Measurements from ENCODE around the gene BIRC6. TPM values are rescaled to one million over a fixed set of nuclear protein-coding genes. Genes with fewer than 3 reads are reported as not detected.

The BIRC6 gene
- total RNA-seq, 5 donors from 2014 or later (not counting 1 experiment from before 2014, with no cell fraction given), result 106 to 179 (median 121) TPM

DNA sequence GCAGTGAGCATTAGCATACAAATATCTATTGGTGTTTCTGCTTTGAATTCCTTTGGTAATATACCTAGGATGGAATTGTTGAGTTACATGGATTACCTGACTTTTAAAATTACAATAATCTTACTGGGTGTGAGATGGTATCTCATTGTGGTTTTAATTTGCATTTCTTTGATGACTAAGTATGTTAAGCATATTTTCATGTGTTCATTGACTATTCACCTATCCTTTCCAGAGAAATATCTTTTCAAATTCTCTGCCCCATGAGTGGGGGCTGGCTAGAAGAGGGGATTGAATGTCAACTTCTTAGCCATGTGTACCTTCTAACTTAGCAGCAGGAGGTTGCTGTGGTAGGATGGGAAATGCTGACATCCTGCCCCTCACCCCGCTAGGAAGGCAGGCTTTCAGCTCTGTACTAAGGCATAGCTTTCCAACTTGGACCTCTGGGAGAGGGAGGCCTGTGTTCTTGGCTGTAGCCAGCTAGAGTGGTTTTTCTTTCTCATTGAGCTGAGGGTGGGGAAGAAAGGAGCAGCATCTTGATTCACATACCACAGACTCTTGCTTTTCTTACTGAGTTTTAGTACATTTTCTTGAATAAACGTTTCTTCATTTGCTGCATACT, 207.7 kb downstream of the BIRC6 start:
- no peak overlapping the region for H3K27ac ChIP-seq (ENCODE audit: low read length)
- CTCF ChIA-PET, result interaction anchor here in 1 of 2 donors (0.5 to 0.6 kb wide), 2 partner anchors 12 to 991 kb away, joined by 3 to 4 read pairs; no protein-coding TSS in a partner anchor
- H3K9me3 ChIP-seq, result peaks cover 7% of the 10 kb centered on the region
- Mint-ChIP-seq H3K27ac (peak overlapping the region in 1 of 2 donors; percentile 4), H3K4me1 (peaks cover 9 to 11% (median 10%) of the 10 kb centered on the region in 3 donors), H3K36me3 (peaks cover 60% of the 10 kb centered on the region), H3K4me3 (no peak overlapping the region), H3K27me3 (no peaks in the 10 kb centered on the region), H3K9me3 (peaks cover 0 to 19% (median 2%) of the 10 kb centered on the region in 3 donors)
- H3K36me3 ChIP-seq (ENCODE audit: control insufficient read depth in 2 of 2, extremely low read depth in 1 of 2, insufficient read depth in 1 of 2, low read length in 1 of 2), result peaks cover 5 to 14% of the 10 kb centered on the region in 2 donors
- POLR2A ChIA-PET, result no interaction called here
- DNase-seq (no peak), ATAC-seq (replicated peaks in 1 of 4) (no peak)
- H3K27me3 ChIP-seq (replicated peaks in 1 of 2; ENCODE audit: control insufficient read depth in 2 of 2, extremely low read depth in 1 of 2, insufficient read depth in 2 of 2, low read length in 1 of 2), result no peaks in the 10 kb centered on the region
- H3K4me3 ChIP-seq (ENCODE audit: control insufficient read depth in 1 of 2, extremely low read depth in 1 of 2, low read length in 1 of 2), result peak overlapping the region in 1 of 2 donors; percentile 6
- 100% methylated on average over 1 of the region's 2 CpGs for WGBS (ENCODE audit: insufficient coverage)
- no peaks in the 10 kb centered on the region for H3K4me1 ChIP-seq (ENCODE audit: control insufficient read depth in 1 of 2, extremely low read depth in 1 of 2, insufficient read depth in 2 of 2, low read length in 2 of 2)

DNA sequence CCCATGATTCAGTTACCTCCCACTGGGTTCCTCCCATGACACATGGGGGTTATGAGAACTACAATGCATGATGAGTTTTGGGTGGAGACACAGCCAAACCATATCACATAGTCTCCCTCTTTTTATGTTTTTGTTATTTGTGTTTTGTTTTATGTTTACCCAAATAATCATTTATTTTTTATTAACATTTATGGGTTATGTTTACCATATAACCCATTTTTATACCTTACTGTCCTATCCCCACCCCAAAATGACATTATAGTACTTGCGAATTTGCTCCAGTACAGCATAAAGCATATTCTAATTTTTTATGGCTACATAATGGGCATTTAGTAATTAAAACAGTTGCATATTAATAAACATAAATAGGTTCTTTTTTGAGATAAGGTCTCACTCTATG, 209.1 kb downstream of the BIRC6 start:
- no peak for DNase-seq
- CTCF ChIA-PET, result interaction anchor here in 1 of 2 donors (1.1 kb wide), 1 partner anchor 17 kb away, joined by 3 read pairs; no protein-coding TSS in a partner anchor

DNA sequence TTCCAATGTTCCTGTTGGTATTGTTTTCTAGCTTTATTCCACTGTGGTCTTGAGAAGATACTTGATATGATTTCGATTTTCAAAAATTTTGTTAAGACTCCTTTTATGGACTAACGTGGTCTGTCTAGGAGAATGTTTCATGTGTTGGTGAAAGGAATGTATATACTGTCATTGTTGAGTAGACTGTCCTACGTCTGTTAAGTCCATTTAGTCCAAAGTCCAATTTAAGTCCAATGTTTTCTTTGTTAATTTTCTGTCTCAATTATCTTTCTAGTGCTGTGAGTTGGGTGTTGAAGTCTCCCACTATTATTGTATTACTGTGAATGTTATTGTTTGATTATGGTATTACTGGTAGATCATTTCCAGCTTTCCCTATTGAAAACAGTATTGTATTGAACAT, 215.2 kb downstream of the BIRC6 start:
- Histone ChIP-seq H3K9me3 (no peaks in the 10 kb centered on the region), H3K27me3 (replicated peaks in 1 of 2; ENCODE audit: control insufficient read depth in 2 of 2, extremely low read depth in 1 of 2, insufficient read depth in 2 of 2, low read length in 1 of 2) (no peaks in the 10 kb centered on the region), H3K4me1 (ENCODE audit: control insufficient read depth in 1 of 2, extremely low read depth in 1 of 2, insufficient read depth in 2 of 2, low read length in 2 of 2) (peaks cover 9 to 13% of the 10 kb centered on the region in 2 experiments), H3K36me3 (ENCODE audit: control insufficient read depth in 2 of 2, extremely low read depth in 1 of 2, insufficient read depth in 1 of 2, low read length in 1 of 2) (peaks cover 0 to 23% of the 10 kb centered on the region in 2 donors), H3K4me3 (ENCODE audit: control insufficient read depth in 1 of 2, extremely low read depth in 1 of 2, low read length in 1 of 2) (no peak overlapping the region), H3K27ac (ENCODE audit: low read length) (no peak overlapping the region)
- ChIA-PET POLR2A (interaction anchor here in 1 of 2 donors (0.5 kb wide), 1 partner anchor 14 kb away, joined by 12 read pairs; no protein-coding TSS in a partner anchor), CTCF (no interaction called here)
- H3K9me3 Mint-ChIP-seq, result no peaks in the 10 kb centered on the region
- no peaks in the 10 kb centered on the region for H3K27me3 Mint-ChIP-seq
- 100% methylated on average over 2 of the region's 3 CpGs for whole genome bisulfite sequencing (ENCODE audit: insufficient coverage)
- H3K36me3 Mint-ChIP-seq, result peaks cover 44% of the 10 kb centered on the region
- no peak overlapping the region for H3K4me3 Mint-ChIP-seq
- ATAC-seq (replicated peaks in 1 of 4) (no peak), DNase-seq (no peak)
- H3K4me1 Mint-ChIP-seq, result peaks cover 35 to 39% (median 38%) of the 10 kb centered on the region in 3 donors
- peak overlapping the region; percentile 18 to 69 for H3K27ac Mint-ChIP-seq

More for the DNA sequence above, 209.1 kb downstream of the BIRC6 start:
- Histone ChIP-seq H3K9me3 (peaks cover 7% of the 10 kb centered on the region), H3K4me1 (ENCODE audit: control insufficient read depth in 1 of 2, extremely low read depth in 1 of 2, insufficient read depth in 2 of 2, low read length in 2 of 2) (peaks cover 0 to 4% of the 10 kb centered on the region in 2 experiments), H3K36me3 (ENCODE audit: control insufficient read depth in 2 of 2, extremely low read depth in 1 of 2, insufficient read depth in 1 of 2, low read length in 1 of 2) (peaks cover 5 to 13% of the 10 kb centered on the region in 2 donors), H3K27ac (ENCODE audit: low read length) (no peak overlapping the region), H3K4me3 (ENCODE audit: control insufficient read depth in 1 of 2, extremely low read depth in 1 of 2, low read length in 1 of 2) (no peak overlapping the region), H3K27me3 (replicated peaks in 1 of 2; ENCODE audit: control insufficient read depth in 2 of 2, extremely low read depth in 1 of 2, insufficient read depth in 2 of 2, low read length in 1 of 2) (no peaks in the 10 kb centered on the region)
- Mint-ChIP-seq H3K27me3 (no peaks in the 10 kb centered on the region), H3K4me1 (peaks cover 13 to 15% (median 15%) of the 10 kb centered on the region in 3 donors), H3K9me3 (peaks cover 0 to 19% (median 2%) of the 10 kb centered on the region in 3 donors), H3K4me3 (no peak overlapping the region), H3K36me3 (peaks cover 58% of the 10 kb centered on the region), H3K27ac (no peak overlapping the region)
- WGBS (ENCODE audit: insufficient coverage), result no CpG with 5 or more reads among the region's 1 CpG
- POLR2A ChIA-PET, result no interaction called here
- ATAC-seq (replicated peaks in 1 of 4), result no peak

DNA sequence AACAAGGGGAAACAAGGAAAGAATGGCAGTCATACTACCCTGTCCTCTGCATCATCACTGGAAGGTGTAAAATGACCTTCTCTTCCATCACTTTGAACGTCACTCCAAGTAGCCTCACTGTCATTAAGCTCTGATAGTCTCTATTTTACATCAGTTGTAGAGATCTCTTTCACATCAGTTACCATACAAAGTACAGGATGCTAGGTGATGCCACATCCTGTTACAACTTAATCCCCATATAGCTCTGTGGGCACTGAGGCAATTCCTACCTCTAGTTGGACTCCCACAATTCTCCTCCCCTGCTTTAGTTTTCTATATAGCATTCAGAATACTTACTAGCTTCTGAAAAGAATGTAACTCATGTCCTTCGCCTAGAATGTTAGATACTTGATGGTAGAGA, 215.9 kb downstream of the BIRC6 start:
- H3K27ac Mint-ChIP-seq, result peak overlapping the region; percentile 51 to 56
- H3K36me3 Mint-ChIP-seq, result peaks cover 39% of the 10 kb centered on the region
- CTCF ChIA-PET, result interaction anchor here in 1 of 2 donors (0.5 kb wide), 1 partner anchor 92 kb away, joined by 3 read pairs; no protein-coding TSS in a partner anchor
- WGBS (ENCODE audit: insufficient coverage), result no CpG with 5 or more reads among the region's 2 CpGs
- Histone ChIP-seq H3K27ac (ENCODE audit: low read length) (no peak overlapping the region), H3K36me3 (ENCODE audit: control insufficient read depth in 2 of 2, extremely low read depth in 1 of 2, insufficient read depth in 1 of 2, low read length in 1 of 2) (peaks cover 0 to 23% of the 10 kb centered on the region in 2 donors), H3K4me3 (ENCODE audit: control insufficient read depth in 1 of 2, extremely low read depth in 1 of 2, low read length in 1 of 2) (no peak overlapping the region), H3K27me3 (replicated peaks in 1 of 2; ENCODE audit: control insufficient read depth in 2 of 2, extremely low read depth in 1 of 2, insufficient read depth in 2 of 2, low read length in 1 of 2) (no peaks in the 10 kb centered on the region), H3K9me3 (no peaks in the 10 kb centered on the region), H3K4me1 (ENCODE audit: control insufficient read depth in 1 of 2, extremely low read depth in 1 of 2, insufficient read depth in 2 of 2, low read length in 2 of 2) (peaks cover 9 to 13% of the 10 kb centered on the region in 2 experiments)
- peak; percentile 48 to 86 (median 72) for ATAC-seq (replicated peaks in 1 of 4)
- H3K4me1 Mint-ChIP-seq, result peaks cover 35 to 39% (median 38%) of the 10 kb centered on the region in 3 donors
- POLR2A ChIA-PET, result interaction anchor here in 1 of 2 donors (0.6 kb wide), 1 partner anchor 242 kb away, joined by 3 read pairs; no protein-coding TSS in a partner anchor
- H3K27me3 Mint-ChIP-seq, result no peaks in the 10 kb centered on the region
- H3K4me3 Mint-ChIP-seq, result peak overlapping the region in 1 of 3 donors; percentile 43
- peak in 1 of 35 experiments; percentile 13 for DNase-seq
- no peaks in the 10 kb centered on the region for H3K9me3 Mint-ChIP-seq

DNA sequence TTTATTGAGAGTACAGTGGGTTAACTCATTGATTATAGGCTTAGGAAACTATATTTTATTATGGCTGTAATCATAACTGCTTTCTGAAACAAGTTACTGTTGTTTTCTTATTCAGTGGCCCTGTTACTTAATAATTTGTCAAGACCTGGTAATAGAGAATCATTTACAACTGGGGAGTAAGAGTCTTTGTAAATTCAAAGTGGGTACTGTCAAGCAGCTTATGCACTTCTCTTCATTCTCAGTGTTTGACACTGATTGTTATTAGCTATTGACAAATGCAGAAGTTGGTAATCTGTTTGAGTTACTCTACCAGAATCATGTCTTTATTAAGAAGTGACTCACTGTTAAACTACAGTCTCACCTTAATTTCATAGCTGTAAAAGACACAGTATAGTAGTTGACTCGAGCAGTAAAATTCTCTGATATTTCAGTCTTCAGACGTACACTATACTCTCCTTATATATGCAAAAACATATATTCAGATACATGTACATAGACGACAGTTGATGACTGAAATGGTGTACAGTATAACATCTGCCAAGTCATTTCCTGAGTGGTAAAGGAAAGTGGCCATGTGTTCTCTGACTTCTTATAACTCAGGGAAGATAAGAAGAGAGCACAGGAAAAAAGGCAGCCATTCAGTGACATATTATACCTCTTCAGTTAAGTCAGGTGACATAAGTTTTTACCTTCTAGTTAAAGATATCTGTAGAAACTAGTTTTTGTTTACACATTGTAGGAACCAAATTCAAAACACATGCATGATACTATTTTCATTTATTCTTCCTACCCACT, 235.0 kb downstream of the BIRC6 start:
- H3K4me3 Mint-ChIP-seq, result no peak overlapping the region
- peaks cover 26% of the 10 kb centered on the region for H3K36me3 Mint-ChIP-seq
- peaks cover 35 to 41% (median 39%) of the 10 kb centered on the region in 3 donors for H3K4me1 Mint-ChIP-seq
- H3K27me3 Mint-ChIP-seq, result no peaks in the 10 kb centered on the region
- POLR2A ChIA-PET, result interaction anchor here (0.6 to 0.9 kb wide), 2 partner anchors 40 to 379 kb away, joined by 3 to 4 read pairs; no protein-coding TSS in a partner anchor
- Histone ChIP-seq H3K9me3 (no peaks in the 10 kb centered on the region), H3K27me3 (replicated peaks in 1 of 2; ENCODE audit: control insufficient read depth in 2 of 2, extremely low read depth in 1 of 2, insufficient read depth in 2 of 2, low read length in 1 of 2) (no peaks in the 10 kb centered on the region), H3K4me3 (ENCODE audit: control insufficient read depth in 1 of 2, extremely low read depth in 1 of 2, low read length in 1 of 2) (no peak overlapping the region), H3K4me1 (ENCODE audit: control insufficient read depth in 1 of 2, extremely low read depth in 1 of 2, insufficient read depth in 2 of 2, low read length in 2 of 2) (peaks cover 0 to 10% of the 10 kb centered on the region in 2 experiments), H3K27ac (ENCODE audit: low read length) (peak overlapping the region; percentile 10), H3K36me3 (ENCODE audit: control insufficient read depth in 2 of 2, extremely low read depth in 1 of 2, insufficient read depth in 1 of 2, low read length in 1 of 2) (peaks cover 0 to 7% of the 10 kb centered on the region in 2 donors)
- WGBS (ENCODE audit: insufficient coverage), result no CpG with 5 or more reads among the region's 3 CpGs
- ATAC-seq (replicated peaks in 1 of 4) (peak; percentile 83 to 92 (median 90)), DNase-seq (peak in 1 of 35 experiments; percentile 26)
- no peaks in the 10 kb centered on the region for H3K9me3 Mint-ChIP-seq
- H3K27ac Mint-ChIP-seq, result peak overlapping the region; percentile 75 to 88
- CTCF ChIA-PET, result no interaction called here

DNA sequence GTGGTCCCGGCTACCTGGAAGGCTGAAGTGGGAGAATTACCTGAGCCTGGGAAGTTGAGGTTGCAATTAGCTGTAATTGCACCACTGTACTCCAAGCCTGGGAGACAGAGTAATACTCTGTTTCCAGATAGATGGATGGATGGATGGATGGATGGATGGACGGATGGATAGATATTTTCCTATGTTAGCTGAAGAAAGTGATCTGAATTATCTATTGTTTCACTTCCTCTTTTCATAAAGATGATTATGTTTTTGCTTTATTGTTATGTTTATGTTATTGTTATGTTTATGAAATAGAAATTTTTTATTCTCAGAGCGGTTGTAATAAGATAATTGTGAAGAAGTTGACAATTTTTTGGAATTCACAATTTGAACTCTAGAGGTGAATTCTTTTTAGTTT, 237.8 kb downstream of the BIRC6 start:
- no peak for DNase-seq
- Mint-ChIP-seq H3K4me3 (no peak overlapping the region), H3K9me3 (no peaks in the 10 kb centered on the region), H3K36me3 (peaks cover 32% of the 10 kb centered on the region), H3K4me1 (peaks cover 31 to 32% (median 32%) of the 10 kb centered on the region in 3 donors), H3K27ac (peak overlapping the region in 1 of 2 donors; percentile 52), H3K27me3 (no peaks in the 10 kb centered on the region)
- ATAC-seq (replicated peaks in 1 of 4), result no peak
- no peak overlapping the region for H3K27ac ChIP-seq (ENCODE audit: low read length)
- peaks cover 0 to 10% of the 10 kb centered on the region in 2 experiments for H3K4me1 ChIP-seq (ENCODE audit: control insufficient read depth in 1 of 2, extremely low read depth in 1 of 2, insufficient read depth in 2 of 2, low read length in 2 of 2)
- H3K27me3 ChIP-seq (replicated peaks in 1 of 2; ENCODE audit: control insufficient read depth in 2 of 2, extremely low read depth in 1 of 2, insufficient read depth in 2 of 2, low read length in 1 of 2), result no peaks in the 10 kb centered on the region
- CTCF ChIA-PET, result no interaction called here
- H3K4me3 ChIP-seq (ENCODE audit: control insufficient read depth in 1 of 2, extremely low read depth in 1 of 2, low read length in 1 of 2), result no peak overlapping the region
- POLR2A ChIA-PET, result no interaction called here
- no peaks in the 10 kb centered on the region for H3K9me3 ChIP-seq
- WGBS (ENCODE audit: insufficient coverage), result 100% methylated on average over 1 of the region's 3 CpGs
- peaks cover 0 to 29% of the 10 kb centered on the region in 2 donors for H3K36me3 ChIP-seq (ENCODE audit: control insufficient read depth in 2 of 2, extremely low read depth in 1 of 2, insufficient read depth in 1 of 2, low read length in 1 of 2)
